Cerebellar nuclear complex (tissue), 1 donor: ENCODE results near the gene STK24.
A peak's percentile ranks its signal among the peaks of the same experiment; 100 is the strongest.

Experiments
- DNase-seq, 2 experiments: peaks; one replicate each; lab custom pipeline; 2025; lab: John Stamatoyannopoulos, UW

Gene STK24

DNA sequence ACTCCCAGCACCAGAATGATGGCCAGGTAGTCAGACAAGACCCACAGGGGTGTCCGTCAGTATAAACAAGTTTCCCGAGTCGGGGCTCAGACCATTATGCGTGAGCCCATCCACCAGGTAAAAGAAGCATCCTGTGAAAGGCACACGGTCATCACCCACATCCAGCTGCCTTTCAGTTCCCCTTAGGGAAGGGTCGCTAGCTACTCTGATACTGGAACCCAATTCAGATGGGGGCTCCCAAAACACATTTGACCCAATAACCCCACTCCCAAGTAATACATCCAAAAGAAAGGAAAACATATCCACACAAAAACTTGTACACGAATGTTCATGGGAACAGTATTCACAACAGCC, 66.8 kb downstream of the STK24 start:
- DNase-seq = no peak

DNA sequence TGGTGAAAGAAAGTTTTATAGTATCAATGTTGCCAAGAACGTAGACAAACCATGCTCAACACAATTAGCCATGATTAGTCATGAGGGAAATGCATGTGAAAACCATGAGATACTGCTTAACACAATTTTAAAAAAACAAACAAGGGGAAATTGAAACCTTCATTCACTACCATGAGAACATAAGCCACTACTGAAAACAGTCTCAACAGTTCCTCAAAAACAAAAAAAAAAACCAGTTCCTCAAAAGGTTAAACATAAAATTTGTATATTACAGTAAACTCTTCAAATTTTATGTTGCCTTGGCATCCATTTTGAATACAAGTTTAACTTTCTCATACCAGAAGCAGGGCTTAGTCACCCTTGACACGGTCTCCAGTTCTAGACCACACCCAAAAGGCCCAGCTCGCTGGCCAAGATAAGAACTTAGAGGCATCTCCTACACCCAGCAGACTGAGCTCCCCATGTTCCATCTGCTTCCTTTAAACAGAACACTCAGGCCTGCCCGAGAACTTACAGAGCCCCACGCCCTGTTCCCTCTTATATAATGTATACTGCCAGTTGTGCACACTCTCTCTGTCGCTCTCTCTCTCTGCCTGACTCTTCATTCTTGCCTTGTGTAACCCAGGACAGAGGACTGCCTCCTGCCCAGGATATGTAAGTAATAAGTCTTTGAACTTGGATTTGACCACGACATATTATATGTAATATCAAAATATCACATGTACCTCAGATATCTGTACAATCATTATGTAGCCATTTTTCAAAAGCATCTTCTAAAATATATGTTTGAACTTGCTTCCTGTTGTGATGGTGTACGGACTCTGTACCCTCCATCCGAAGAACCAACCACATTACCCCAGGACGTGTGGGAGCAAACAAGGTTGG, 67.4 kb downstream of the STK24 start:
- no peak for DNase-seq

DNA sequence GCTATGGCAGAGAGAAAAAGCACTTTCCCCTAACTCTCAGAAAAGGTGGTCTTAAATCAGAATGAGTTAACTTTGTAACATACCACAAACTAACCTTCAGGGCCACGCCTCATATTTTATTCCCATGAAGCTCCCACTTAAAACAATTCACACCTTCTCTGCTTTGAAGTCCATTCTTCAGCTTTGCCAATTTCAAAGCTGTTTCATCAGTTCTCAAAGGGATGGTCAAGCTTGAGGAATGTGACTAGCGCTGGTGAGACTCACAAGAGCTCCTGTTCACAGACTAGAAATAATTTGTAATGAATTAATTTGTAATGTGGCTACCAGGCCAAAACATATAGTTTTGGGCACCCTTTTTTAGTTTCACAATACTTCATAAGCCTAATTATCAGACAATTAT, 68.2 kb downstream of the STK24 start:
- DNase-seq = no peak

DNA sequence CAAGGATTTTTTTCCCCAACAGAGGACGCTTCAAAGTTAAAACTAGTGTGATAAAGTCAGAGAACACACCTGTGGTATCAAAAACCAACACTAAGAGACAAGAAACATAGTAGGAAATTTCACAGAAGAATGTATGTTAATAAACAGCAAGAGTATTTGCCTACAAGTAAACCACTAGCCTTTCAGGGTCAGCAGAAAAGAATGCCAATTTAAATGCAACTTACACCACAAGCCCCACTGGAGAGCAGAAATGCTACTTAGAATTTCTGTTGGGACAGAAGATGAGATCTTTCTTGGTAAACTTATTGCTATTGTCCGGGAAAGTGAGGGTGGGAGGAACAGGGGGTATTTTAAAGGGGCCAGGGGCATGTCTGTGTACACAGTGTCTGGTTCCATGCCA, 68.6 kb downstream of the STK24 start:
- no peak for DNase-seq

DNA sequence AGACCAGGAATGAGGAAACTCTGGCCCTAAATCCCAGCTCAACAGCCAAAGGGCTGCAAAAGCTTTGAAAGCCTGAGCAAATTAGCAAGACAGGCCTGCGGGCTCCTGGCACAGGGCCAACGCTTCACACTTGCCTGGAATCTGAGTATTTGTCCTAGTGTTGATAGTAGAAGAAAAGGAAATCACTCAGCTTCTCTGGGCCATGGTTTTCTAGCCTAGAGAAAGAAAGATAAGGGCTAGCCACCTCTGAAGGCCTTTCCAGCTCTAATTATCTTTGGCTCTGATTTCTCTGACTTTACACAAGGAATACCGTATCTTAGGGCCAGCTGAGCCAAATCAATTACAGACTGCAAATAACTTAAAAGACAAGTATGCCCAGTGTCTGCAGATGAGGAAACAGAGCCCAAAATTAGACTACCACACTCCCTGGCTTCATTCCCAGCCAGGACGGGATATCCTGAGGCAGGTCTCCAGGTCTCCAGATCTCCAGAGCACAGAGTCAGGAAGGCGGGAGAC, 69.6 kb downstream of the STK24 start:
- peak in 1 of 2 experiments; percentile 26 for DNase-seq

DNA sequence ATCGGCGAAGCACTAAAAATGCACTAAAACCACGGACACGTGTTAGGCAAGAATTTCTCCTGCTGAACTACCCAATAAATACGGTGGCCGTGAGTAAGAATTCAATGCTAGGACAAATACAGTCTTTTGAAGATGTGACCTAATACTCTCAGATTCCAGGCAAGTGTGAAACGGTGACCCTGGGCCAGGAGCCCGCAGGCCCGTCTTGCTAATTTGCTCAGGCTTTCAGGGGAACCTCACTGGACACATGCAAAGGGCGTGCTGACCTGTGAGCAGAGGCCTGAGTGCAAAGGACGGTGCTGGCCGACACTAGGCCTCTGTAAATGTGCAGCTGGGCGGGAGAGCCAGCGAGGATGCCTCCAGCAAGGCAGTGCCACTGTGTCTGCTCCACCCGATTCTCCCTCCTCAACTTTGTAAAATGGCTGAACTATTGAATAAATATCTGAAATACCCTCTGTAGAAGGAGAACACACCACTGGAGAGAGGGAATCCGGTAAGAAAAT, 70.1 kb downstream of the STK24 start:
- DNase-seq = no peak

DNA sequence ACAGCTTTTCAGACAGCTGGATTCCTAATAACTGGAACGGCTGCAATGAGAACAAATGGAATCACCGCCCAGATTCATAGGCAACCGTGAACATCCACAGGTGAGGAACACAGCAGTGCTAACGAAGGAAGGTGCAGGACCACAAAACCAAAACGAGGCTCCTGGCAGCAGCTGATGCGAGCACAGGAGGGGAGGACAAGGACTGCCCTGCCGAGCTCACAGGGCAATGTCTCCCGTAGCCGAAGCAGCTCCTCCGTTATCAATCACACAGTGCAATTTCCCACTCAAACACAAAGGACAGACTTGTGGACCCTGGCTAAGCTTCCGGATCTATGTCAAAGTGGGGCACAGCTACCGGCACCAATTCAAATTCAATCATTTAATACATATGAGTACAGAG, 70.6 kb downstream of the STK24 start:
- peak in 1 of 2 experiments; percentile 5 for DNase-seq

DNA sequence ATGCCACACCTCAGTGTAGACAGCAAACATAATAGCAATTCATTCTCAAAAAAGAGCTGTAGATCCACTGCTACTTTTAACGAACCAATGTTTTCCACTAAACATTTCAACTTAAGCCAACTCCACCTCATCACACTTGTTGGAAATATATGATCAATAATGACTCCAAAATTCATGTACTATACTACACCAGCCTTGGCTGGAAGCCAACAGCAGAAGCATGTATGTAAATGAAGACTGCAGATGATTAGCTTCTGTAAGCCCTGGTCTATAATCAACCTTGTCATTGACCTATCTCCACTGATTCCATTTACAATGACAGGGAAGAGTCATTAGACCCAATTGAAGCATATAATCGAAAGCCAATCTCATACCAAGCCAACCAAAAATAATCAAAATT, 71.7 kb downstream of the STK24 start:
- DNase-seq = no peak

DNA sequence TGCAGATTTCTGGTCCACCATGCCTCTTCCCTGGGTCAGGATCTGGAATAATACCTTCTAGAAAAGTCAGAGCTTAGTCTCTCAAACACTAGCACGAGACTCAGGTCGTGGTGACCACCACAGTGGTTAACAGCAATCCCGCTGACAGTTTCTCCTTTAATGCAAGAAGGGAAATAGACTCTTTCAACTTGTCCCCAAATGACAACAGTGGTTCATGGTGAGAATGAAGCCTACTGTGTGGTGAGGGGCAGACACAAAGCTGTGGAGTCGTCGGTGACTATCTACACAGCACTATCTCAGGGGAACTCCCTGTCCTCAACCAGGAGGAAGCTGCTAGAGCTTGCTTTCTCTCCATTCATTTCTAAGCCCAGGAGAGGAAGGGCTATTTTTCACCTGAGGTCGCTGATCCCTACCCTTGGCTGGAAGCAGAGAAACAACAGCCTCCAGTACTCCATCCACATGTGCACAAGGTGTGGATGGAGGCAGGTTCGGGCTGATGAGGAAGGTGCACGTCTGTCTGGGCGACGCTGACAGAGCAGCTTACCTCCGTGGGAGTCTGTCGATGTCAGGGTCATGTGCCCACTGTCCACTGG, 72.4 kb downstream of the STK24 start:
- DNase-seq = no peak

DNA sequence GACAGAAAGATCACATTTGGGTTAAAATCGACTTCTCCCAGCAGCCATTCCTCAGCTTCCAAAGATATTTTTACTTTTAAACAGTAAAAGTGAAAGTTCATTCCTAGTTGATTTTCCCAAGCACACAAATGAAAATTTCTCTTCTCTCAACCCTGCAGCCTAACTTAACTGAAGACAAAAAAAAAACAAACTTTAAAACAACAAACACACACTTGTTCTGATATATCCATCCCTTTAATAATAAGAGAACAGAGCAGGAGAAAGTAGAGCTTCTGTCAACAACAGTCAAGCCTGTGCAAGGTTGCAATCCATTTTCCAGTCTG, 72.9 kb downstream of the STK24 start:
- DNase-seq = no peak

DNA sequence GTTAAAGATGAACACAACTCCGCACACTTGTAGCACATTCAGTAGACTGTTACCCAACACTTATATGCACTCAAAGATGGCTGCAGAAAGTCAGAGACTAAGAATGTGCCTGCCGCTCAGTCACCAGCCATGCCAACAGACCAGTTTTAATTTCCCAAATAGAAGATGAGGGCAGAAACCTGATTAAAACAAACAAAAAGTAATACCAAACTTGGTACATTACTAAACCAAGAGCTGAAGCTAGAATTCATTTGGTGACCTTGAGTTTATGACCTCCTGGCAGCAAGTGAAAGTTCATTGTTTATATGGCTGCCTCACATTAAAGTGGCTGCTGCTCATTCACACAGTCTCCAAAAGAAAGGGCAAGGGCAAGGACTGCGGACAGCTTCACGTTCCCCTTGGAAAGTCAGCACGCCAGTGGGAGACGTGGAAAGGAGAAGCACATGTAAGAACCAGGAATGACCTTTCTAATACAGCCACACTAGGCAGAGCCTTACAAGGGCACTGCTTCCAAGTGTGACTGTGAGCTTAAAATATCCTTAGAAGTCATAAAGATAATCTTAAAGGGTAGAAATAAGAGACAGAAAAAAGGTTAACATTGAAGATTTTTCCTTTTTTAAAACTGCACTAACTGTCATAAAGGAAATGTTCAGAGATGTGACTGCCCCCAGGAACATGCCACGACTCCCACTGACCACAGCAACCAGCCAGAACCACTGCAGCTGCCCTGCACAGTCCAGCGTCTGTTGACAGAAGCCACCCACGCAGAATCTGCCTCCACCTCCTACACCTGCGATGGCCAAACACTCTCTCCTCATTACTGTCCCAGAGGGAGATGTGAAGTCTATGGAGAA, 73.5 kb downstream of the STK24 start:
- DNase-seq = no peak

DNA sequence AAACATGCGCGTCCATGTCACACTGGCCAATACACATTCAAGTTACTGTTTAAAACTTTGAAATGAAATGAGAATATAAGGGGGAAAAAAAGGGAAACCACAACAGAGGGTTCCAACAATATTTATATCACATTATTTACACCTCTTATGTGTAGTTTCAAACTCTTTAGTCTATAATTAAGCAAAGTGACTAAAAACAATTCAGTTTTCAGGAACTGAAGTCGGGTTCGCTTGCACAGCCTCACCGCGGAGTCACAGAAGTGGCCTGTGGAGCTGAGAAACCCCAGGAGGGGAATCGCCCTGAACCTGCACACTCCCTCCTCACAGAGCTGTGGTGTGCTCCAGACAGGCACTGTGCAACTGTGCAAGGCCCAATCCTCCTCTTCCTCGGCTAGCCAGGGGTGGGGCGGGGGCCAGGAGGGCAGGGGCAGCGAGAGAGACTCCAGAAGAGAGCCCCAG, 75.9 kb downstream of the STK24 start:
- no peak for DNase-seq

DNA sequence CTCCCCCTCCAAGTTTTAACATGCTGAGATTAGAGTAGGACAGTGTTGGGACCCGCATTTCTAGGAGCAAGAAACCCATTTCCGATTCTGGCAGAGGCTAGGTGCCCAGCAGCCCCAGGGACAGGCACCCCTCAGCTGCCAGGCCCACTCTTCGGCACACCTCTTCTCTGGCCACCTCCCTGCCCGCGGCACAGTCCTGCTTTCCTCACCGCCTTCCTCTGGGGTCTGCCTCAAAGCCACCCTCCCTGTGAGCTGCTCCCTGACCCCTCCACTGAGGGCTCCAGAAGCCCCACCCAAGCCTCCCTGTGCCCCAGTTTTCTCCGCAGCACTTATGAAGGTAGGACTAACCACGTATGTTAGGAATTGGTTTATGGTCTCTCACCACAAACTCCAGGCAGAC, 79.9 kb downstream of the STK24 start:
- no peak for DNase-seq

DNA sequence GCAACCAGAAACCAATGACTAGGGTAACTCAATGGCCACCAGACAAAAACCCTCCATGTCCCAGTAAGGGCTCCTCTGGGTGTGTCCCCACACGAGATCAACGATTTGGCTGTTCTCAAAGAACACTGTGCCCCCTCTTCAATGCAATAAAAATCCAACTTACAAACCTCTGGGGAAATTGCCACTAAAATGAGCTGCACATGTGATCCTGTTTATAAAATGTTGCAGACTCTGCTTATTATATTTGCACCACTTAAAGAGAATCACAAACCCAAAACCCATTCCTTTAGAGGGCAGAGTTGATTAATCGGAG, 80.5 kb downstream of the STK24 start:
- no peak for DNase-seq

DNA sequence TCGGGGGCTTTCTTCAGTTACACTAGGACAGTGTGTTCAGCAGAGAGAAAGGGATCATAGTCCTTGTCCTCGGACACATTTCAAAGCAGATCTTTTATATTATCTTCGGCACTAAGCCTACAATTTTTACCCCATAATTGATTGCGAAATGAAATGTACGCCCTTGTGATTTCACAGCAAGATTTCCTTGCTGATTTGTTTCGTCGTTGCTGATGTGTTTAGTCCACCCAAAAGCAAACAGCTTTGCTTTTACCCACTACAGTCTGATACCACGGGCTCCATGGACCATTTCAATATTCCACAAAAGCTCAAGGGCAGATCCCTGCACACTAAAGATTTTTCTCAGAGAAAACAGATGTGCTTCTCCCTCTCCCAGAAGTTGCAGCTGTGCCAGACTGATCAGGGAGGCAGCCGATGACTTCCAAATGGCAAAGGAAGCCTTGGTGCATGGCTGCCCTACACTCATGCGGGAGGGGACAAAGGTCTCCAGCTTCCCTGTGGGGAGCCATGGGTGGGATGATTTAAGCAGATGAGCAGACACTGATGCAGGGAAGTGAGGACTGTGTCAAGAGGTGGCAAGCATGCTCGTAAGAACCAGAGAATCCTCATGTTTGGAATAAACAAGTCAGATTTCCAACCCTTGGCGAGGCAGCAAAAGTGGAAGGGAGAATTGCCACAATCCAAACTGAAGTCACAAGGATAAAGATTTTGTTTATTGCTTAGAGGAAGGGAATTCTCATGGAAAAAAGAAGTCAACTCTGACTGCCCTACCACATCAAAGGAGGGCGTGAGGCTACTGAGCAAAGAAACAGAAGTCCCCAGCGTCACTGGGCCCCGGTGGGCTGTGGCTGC, 81.1 kb downstream of the STK24 start:
- DNase-seq = no peak

DNA sequence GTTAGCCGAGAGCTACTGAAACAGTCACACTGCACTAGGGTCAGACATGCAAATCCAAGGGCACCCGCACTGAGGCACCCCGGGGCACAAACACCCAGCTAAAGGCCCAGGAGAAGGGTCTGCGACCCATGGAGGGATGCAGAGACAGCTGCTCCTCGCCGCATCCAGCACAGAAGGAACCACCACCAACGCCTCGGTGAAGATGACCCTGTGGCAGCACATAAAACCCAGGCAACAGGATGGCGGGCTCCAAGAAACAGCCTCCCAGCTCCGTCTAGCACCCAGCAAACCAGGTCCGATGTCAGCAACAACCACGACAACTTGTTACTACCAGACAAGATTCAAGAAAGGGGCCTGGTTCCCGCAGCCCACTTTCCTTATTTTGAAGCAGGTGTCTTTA, 82.1 kb downstream of the STK24 start:
- no peak for DNase-seq

DNA sequence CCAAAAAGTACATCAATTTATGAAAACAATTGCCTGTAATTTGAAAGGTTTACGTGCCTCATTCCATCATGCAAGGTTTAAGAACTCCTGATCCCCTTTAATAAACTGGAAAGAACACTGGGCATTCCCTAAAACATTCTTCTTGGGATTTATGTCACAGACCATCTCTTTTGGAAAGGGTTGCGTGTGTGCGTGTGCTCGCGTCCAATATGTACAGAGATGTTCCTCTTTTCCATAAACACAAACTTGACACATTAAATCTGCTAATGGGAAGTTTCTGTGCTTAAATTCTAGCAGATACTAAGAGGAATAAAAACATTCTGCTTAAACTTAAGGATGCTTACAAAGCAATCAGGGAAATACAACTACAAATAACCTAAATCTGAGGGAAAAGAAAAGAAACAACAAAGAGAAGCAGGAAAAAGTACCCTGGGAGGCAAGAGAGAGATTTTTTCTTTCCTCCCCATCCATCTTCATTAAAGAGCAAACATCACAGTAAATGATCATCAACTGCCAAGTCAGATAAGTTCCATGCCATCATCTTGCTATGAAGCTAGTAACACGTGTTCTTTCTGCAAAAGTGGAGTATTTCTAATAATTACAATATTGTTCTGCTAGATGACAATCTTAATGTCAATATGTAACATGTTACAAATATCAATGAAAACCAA, 83.7 kb downstream of the STK24 start:
- no peak for DNase-seq

DNA sequence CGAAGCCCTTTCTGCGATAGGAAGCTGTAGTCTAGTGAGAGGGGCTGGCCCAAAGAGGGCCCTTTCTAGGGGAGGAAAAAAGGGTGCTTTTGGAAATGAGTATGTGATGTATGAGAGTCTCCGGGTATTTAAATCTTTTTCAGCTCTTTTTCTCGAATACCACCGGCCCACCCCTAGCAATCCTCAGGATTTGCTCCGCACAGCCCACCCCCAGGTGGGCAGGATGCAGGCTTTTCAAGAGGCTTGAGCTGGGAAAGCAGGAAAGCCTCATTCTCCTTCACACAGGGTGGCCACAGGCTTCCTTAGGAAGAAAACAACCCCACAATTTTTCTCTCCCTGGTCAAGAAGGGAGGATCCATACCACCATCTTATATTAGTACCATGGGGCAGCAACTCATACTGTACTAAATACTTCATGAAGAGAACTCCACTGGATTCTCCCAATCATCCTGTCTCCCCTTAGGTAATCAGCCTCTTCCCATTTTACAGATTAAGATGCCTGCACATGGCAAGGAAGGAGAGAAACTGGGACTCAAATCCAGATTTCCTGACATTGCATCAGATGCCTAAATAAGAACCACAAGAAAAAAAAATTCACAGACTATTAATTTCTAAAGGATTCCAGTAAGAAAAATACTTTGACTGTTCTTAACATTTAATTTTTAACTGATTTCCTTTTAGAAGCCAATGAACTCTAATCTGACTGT, 84.4 kb downstream of the STK24 start:
- DNase-seq = no peak

DNA sequence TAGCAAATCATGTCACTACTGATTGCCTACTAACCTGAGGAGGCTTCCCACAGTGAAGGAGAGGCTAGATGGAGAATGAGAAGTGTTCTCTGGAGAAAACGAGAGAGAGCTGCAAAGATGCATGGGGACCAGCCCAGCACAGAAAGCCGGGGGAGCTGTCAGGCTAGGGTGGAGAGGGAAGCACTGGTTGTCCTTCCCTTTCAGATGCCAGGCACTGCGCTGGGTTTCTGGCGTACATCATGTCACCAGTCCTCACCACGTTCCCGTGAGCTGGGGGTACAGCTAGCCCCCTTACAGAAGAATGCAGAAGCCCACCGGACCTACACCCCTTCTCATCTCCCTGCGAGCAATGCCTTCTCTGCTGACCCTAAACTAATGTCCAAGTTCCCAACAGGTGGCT, 86.0 kb downstream of the STK24 start:
- no peak for DNase-seq

DNA sequence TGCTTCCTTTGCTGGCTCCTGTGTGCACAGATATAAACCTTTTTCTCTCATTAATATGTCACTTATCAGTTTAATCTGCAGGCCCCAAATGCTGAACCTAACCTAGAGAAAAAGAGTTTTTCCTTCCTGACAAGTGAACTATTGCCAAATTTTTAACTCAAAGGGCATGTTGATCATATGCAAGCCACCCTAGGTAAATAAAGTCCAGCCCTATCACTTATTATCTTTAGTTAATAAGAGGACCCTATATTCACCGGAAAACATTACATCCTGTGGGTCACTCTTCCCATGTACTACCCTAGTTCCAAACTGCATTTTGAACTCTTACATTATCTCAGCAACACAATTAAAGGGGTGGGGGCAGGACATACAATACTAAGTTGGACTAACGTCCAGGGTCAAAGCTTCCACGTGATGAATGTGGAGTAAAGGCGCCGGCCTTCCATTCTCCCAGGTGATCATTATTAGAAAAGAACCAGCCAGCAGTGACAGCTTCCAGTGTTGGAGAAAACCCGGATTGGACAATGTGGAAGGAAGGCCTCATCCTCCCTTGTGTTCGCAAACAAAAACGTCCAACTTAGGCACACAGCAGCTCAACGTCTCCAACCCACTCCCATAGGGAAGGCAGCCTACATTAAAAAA, 86.6 kb downstream of the STK24 start:
- no peak for DNase-seq
